Measurements from ENCODE around the gene KCNJ16. TPM values are rescaled to one million over a fixed set of nuclear protein-coding genes. Genes with fewer than 3 reads are reported as not detected.

The KCNJ16 gene
- total and polyA plus RNA-seq, 2 experiments from 2014 or later: not detected

DNA sequence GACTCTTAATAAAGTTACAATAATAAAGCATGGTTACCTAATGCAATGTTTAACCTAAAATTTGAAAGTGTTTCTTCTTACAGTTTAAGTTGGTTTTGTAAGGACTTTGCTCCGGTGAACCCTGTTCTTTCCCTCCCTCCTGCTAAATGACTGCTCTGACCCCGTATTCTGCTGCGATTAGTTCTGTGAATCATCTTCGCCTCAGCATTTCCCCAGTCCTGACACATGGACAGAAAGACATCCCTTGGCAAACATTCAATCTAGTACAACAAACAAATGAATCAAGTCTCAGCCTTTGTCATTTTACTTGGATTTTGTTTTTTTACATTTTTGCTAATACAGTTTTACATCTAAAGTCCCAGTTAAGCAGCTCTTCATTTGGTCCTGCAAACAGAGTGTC, 109.7 kb downstream of the KCNJ16 start:
- Histone ChIP-seq H3K9ac (no peak overlapping the region), H3K36me3 (ENCODE audit: low read depth) (no peaks in the 10 kb centered on the region), H3K27ac (no peak overlapping the region), H3K27me3 (replicated peaks; ENCODE audit: insufficient read depth) (no peaks in the 10 kb centered on the region), H3K4me3 (no peak overlapping the region), H3K9me3 (ENCODE audit: low read depth) (no peaks in the 10 kb centered on the region), H3K79me2 (ENCODE audit: insufficient read depth) (no peaks in the 10 kb centered on the region), H3F3A (ENCODE audit: insufficient read depth) (peaks cover 11% of the 10 kb centered on the region; the same call in 1 of the 2 replicates), H2AFZ (no peak overlapping the region), H4K20me1 (ENCODE audit: insufficient read depth) (no peaks in the 10 kb centered on the region), H3K4me2 (ENCODE audit: unreplicated experiment) (peak overlapping the region; percentile 44), H3K4me1 (ENCODE audit: insufficient read depth) (peaks cover 14% of the 10 kb centered on the region), H3K9me2 (ENCODE audit: insufficient read depth) (no peaks in the 10 kb centered on the region)
- no peak for TF ChIP-seq EZH2 (IDR thresholded peaks at IDR 0.05; ENCODE audit: insufficient read depth, poor library complexity, severe bottlenecking)
- no peak for TF ChIP-seq EZH2phosphoT487 (IDR thresholded peaks at IDR 0.05; ENCODE audit: insufficient read depth, low read depth)
- in situ Hi-C loops (cut with MboI): no loop called here
- WGBS, 2 experiments (ENCODE audit: low coverage in 1 of 2, low lambda C conversion rate in 2 of 2, missing lambda C conversion rate in 2 of 2): 2 to 5% methylated on average over 4 of the region's 4 CpGs
- DNase-seq: peak; percentile 86

Other genes starting within 250 kb of the KCNJ16 start
- 0.63 and 1.1 TPM in 2 replicates for gene KCNJ2, start 94.3 kb downstream of the KCNJ16 start, total RNA-seq (2014; rRNA removed; shearing (Covaris generic))
- gene KCNJ2, start 94.3 kb downstream of the KCNJ16 start, polyA plus RNA-seq (2016; fragmentation: Nextera tagmentation; extraction: Ambion mirVana): 0.68 and 0.75 TPM in 2 replicates